Measurements from ENCODE around the gene TUBA1C. TPM values are rescaled to one million over a fixed set of nuclear protein-coding genes. Genes with fewer than 3 reads are reported as not detected.

Gene TUBA1C
- 10 to 100 TPM; 81.9 to 85.6 TPM for total RNA-seq

GRCh38 chr12:49264873-49265792, at the start of gene TUBA1C:
TUBA1C (plus strand) TSS chr12:49265082; CDS start chr12:49265182, 100 bp downstream.
- Histone ChIP-seq H3K4me3 (peak within 1 kb of the TSS; percentile 67 to 81), H3K27ac (peak within 1 kb of the TSS; percentile 78 to 82), H3K4me1 (replicated peaks) (no peaks in the 10 kb centered on the region), H3K27me3 (replicated peaks; ENCODE audit: insufficient read depth) (no peaks in the 10 kb centered on the region), H3K9me3 (no peaks in the 10 kb centered on the region), H3K36me3 (peaks cover 0 to 7% of the 10 kb centered on the region in 2 donors)
- peak; percentile 54 for TF ChIP-seq POLR2AphosphoS5 (IDR thresholded peaks at IDR 0.05)
- no peak for TF ChIP-seq CTCF (IDR thresholded peaks at IDR 0.05)
- TF ChIP-seq POLR2A (IDR thresholded peaks at IDR 0.05): peak; percentile 64
- intact Hi-C loops (cut with DNase I): no loop called here
- peak; percentile 91 for DNase-seq (ENCODE audit: low spot score)
- 2% methylated on average over 60 of the region's 61 CpGs for WGBS

GRCh38 chr12:49219417-49220026, 45.4 kb upstream of the TUBA1C start:
- 88% methylated on average over 11 of the region's 11 CpGs for WGBS
- TF ChIP-seq CTCF (IDR thresholded peaks at IDR 0.05) (no peak), POLR2A (IDR thresholded peaks at IDR 0.05) (no peak), POLR2AphosphoS5 (IDR thresholded peaks at IDR 0.05) (no peak)
- intact Hi-C loops (cut with DNase I): no loop called here
- no peak for DNase-seq (ENCODE audit: low spot score)
- Histone ChIP-seq H3K27ac (no peak overlapping the region), H3K4me3 (no peak overlapping the region), H3K4me1 (replicated peaks) (peaks cover 6% of the 10 kb centered on the region), H3K9me3 (no peaks in the 10 kb centered on the region), H3K36me3 (no peaks in the 10 kb centered on the region), H3K27me3 (replicated peaks; ENCODE audit: insufficient read depth) (no peaks in the 10 kb centered on the region)

GRCh38 chr12:49220972-49221371, 43.9 kb upstream of the TUBA1C start:
- H3K4me3 ChIP-seq: no peak overlapping the region
- no peak for TF ChIP-seq CTCF (IDR thresholded peaks at IDR 0.05)
- no peak for TF ChIP-seq POLR2AphosphoS5 (IDR thresholded peaks at IDR 0.05)
- TF ChIP-seq POLR2A (IDR thresholded peaks at IDR 0.05): no peak
- H3K27me3 ChIP-seq (replicated peaks; ENCODE audit: insufficient read depth): no peaks in the 10 kb centered on the region
- H3K27ac ChIP-seq: no peak overlapping the region
- H3K4me1 ChIP-seq (replicated peaks): no peaks in the 10 kb centered on the region
- no peaks in the 10 kb centered on the region for H3K9me3 ChIP-seq
- no peak for DNase-seq (ENCODE audit: low spot score)
- intact Hi-C loops (cut with DNase I): no loop called here
- 91% methylated on average over 4 of the region's 4 CpGs for whole genome bisulfite sequencing
- H3K36me3 ChIP-seq: no peaks in the 10 kb centered on the region

- Histone ChIP-seq H3K4me3 (no peak overlapping the region), H3K27ac (peak overlapping the region in 1 of 2 donors; percentile 4), H3K27me3 (replicated peaks; ENCODE audit: insufficient read depth) (no peaks in the 10 kb centered on the region), H3K36me3 (no peaks in the 10 kb centered on the region), H3K9me3 (no peaks in the 10 kb centered on the region), H3K4me1 (replicated peaks) (no peaks in the 10 kb centered on the region)
- no peak for DNase-seq (ENCODE audit: low spot score)
- intact Hi-C loops (cut with DNase I): no loop called here
- whole genome bisulfite sequencing: 91% methylated on average over 1 of the region's 1 CpG
- no peak for TF ChIP-seq POLR2AphosphoS5 (IDR thresholded peaks at IDR 0.05)
- no peak for TF ChIP-seq POLR2A (IDR thresholded peaks at IDR 0.05)
- TF ChIP-seq CTCF (IDR thresholded peaks at IDR 0.05): no peak
These were observed 41.8 kb upstream of the TUBA1C start for GRCh38 chr12:49223122-49223521.
